ENCODE measurements around the gene IGFBP4.

Gene IGFBP4

GRCh38 chr17:40487371-40488020 lies 44.2 kb downstream of the IGFBP4 start:
- DNase-seq (ENCODE audit: low spot score) = no peak
- TF ChIP-seq CTCF (IDR thresholded peaks at IDR 0.05; ENCODE audit: extremely low read depth, missing control alignments) = no peak

GRCh38 chr17:40490289-40490853 lies 47.1 kb downstream of the IGFBP4 start:
- no peak for DNase-seq (ENCODE audit: low spot score)
- TF ChIP-seq CTCF (IDR thresholded peaks at IDR 0.05; ENCODE audit: extremely low read depth, missing control alignments) = no peak

- TF ChIP-seq CTCF (IDR thresholded peaks at IDR 0.05; ENCODE audit: extremely low read depth, missing control alignments) = no peak
- no peak for DNase-seq (ENCODE audit: low spot score)
Measured at GRCh38 chr17:40490982-40491381, 47.7 kb downstream of the IGFBP4 start.

GRCh38 chr17:40491486-40491885 lies 48.2 kb downstream of the IGFBP4 start:
- no peak for DNase-seq (ENCODE audit: low spot score)
- TF ChIP-seq CTCF (IDR thresholded peaks at IDR 0.05; ENCODE audit: extremely low read depth, missing control alignments) = no peak

- no peak for DNase-seq (ENCODE audit: low spot score)
- no peak for TF ChIP-seq CTCF (IDR thresholded peaks at IDR 0.05; ENCODE audit: extremely low read depth, missing control alignments)
Measured at GRCh38 chr17:40493697-40494096, 50.4 kb downstream of the IGFBP4 start.

GRCh38 chr17:40495140-40495539 lies 51.9 kb downstream of the IGFBP4 start:
- no peak for TF ChIP-seq CTCF (IDR thresholded peaks at IDR 0.05; ENCODE audit: extremely low read depth, missing control alignments)
- no peak for DNase-seq (ENCODE audit: low spot score)

GRCh38 chr17:40496170-40496569 lies 52.9 kb downstream of the IGFBP4 start:
- DNase-seq (ENCODE audit: low spot score) = no peak
- TF ChIP-seq CTCF (IDR thresholded peaks at IDR 0.05; ENCODE audit: extremely low read depth, missing control alignments) = no peak
